GM13976 (cell line): ENCODE results near the gene SYNE2.

Experiments
- DNase-seq: peaks from one replicate; pipeline ENCODE4 v3.0.0; 2012; ENCODE audit warnings: low spot score
- in situ Hi-C: fragments of 300-500 bp; cut with MboI; formaldehyde crosslinking; loops from one replicate; pipeline ENCODE4 v1.12.0; 2022; ENCODE audit warnings: low sequenced_read_pairs, mixed read lengths, inconsistent platforms; ENCODE audit not compliant: unreplicated experiment
- TF ChIP-seq, protein P1 (sequence below): IDR thresholded peaks from 2 replicates; pipeline ENCODE4 v1.5.1; 2012; ENCODE audit warnings: borderline replicate concordance, mild to moderate bottlenecking; ENCODE audit not compliant: insufficient read depth; ENCODE audit errors: extremely low read depth, missing control alignments, control extremely low read depth

SYNE2 gene

GRCh38 chr14:64185184-64185583, 332.4 kb downstream of the SYNE2 start:
- in situ Hi-C loops = no loop called here
- TF ChIP-seq, protein P1, sequence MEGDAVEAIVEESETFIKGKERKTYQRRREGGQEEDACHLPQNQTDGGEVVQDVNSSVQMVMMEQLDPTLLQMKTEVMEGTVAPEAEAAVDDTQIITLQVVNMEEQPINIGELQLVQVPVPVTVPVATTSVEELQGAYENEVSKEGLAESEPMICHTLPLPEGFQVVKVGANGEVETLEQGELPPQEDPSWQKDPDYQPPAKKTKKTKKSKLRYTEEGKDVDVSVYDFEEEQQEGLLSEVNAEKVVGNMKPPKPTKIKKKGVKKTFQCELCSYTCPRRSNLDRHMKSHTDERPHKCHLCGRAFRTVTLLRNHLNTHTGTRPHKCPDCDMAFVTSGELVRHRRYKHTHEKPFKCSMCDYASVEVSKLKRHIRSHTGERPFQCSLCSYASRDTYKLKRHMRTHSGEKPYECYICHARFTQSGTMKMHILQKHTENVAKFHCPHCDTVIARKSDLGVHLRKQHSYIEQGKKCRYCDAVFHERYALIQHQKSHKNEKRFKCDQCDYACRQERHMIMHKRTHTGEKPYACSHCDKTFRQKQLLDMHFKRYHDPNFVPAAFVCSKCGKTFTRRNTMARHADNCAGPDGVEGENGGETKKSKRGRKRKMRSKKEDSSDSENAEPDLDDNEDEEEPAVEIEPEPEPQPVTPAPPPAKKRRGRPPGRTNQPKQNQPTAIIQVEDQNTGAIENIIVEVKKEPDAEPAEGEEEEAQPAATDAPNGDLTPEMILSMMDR = no peak
- no peak for DNase-seq

GRCh38 chr14:64186231-64187129, 333.7 kb downstream of the SYNE2 start:
- no peak for DNase-seq
- TF ChIP-seq, protein P1 = no peak
- in situ Hi-C loops = no loop called here

DNA sequence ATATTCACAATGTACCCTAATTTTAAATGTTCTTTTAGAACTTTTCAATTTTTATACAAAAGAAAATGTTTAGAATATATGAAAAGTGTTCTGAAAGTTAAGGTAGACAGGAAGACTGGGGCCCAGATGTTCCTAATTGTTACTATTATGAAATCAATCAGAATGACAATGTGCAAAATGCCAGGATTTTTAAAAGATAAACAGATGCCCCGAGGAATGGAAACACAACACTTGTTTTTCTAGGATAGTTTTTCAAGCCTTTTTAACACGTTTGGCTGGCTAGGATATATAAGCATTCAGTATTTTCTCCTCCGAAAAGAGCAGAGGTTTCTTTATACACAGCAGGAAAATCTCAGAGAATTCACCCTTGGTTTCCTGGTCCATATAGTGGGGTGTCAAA, 334.5 kb downstream of the SYNE2 start:
- TF ChIP-seq, protein P1 = no peak
- in situ Hi-C loops = no loop called here
- no peak for DNase-seq

GRCh38 chr14:64190974-64191502, 338.2 kb downstream of the SYNE2 start:
- TF ChIP-seq, protein P1 = no peak
- in situ Hi-C loops = no loop called here
- no peak for DNase-seq

- DNase-seq = no peak
- TF ChIP-seq, protein P1 = no peak
- in situ Hi-C loops = no loop called here
These were observed 339.0 kb downstream of the SYNE2 start for GRCh38 chr14:64191756-64192155.

DNA sequence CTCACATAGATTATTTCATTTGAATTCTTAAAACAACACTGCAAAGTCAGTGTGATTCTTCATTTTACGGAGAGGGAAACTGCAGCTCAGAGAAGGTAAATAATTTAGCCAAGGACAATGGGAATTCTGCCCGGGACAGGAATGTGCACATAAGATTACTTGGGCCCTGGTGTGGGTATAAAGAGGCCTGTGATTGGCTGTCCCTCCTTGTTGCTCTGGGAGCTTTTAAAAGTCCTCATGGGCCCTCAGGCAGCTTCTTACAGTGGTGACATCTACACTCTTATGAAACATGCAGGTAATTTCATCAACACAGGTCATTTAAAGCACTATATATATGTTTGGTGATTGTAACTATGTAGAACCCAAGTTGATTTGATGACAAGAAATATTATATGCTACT, 341.0 kb downstream of the SYNE2 start:
- in situ Hi-C loops = no loop called here
- DNase-seq = no peak
- TF ChIP-seq, protein P1 = no peak
